NCI-H446 treated with DMSO at 0.1 percent for 48 hours (cell line): ENCODE measurements around the gene SIMC1.
"Not testable (repeated sequence)": the region's sequence is repeated elsewhere in the genome, so short reads cannot be mapped to it uniquely, and the experiment has no call there.

ENCODE experiments used
- DNase-seq: peaks from one replicate; lab custom pipeline; 2025; lab: John Stamatoyannopoulos, UW

Gene SIMC1

GRCh38 chr5:176237971-176238644 lies at the start of gene SIMC1:
Gene SIMC1, plus strand, starts transcription at chr5:176238424. Its CDS starts 85 bp downstream, at chr5:176238509.
- not testable (repeated sequence) for DNase-seq

DNA sequence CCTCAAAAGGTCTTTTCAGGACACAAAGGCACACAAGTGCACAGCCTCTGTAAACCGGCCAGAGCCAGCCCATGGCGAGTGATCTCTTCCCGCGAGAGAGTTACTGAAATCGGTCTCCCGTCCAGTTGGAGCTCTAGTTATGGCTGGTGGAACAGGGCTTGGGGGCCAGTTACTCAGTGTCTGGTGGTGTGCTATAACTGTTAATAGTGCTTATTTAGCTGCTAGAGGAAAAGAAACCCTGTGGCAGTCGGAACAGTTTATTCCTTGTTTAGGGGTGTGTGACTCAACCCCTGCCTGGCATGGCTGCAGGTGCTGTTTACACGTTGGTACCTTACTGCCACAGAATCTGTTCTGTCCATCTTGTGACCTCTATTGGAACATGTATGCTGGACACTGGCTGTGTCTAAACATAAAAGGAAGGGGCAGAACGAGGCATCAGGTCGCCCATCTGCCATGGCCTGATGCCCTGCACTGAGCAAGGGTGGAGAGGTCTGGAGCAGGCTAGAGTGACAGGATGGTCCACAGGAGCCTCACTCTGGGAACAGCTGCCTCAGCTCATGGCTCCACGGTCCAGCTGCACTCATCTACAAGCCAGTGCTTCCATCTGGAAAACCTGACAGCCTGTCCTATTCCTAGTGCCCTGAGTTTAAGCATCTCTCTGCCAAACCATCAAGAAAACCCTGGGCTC lies 49.6 kb upstream of the SIMC1 start:
- no peak for DNase-seq

DNA sequence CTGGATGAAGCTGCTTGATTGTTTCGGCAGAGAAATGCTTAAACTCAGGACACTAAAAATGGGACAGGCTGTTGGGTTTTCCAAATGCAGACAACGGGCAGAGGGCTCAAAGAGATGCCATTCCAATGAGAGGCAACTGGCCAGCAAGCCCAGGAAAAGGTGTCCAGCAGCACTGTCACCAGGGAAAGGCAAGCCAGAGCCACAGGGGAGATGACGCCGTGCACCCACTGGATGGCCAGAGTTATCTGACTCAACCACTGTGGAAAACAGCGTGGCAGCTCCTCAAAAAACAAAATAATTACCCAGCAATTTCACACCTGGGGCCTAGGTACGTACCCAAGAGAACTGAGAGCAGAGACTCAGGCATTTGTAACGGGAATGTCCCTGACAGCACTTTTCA lies 48.4 kb upstream of the SIMC1 start:
- no peak for DNase-seq

- no peak for DNase-seq
Measured at GRCh38 chr5:176190886-176191755, 47.1 kb upstream of the SIMC1 start.

DNA sequence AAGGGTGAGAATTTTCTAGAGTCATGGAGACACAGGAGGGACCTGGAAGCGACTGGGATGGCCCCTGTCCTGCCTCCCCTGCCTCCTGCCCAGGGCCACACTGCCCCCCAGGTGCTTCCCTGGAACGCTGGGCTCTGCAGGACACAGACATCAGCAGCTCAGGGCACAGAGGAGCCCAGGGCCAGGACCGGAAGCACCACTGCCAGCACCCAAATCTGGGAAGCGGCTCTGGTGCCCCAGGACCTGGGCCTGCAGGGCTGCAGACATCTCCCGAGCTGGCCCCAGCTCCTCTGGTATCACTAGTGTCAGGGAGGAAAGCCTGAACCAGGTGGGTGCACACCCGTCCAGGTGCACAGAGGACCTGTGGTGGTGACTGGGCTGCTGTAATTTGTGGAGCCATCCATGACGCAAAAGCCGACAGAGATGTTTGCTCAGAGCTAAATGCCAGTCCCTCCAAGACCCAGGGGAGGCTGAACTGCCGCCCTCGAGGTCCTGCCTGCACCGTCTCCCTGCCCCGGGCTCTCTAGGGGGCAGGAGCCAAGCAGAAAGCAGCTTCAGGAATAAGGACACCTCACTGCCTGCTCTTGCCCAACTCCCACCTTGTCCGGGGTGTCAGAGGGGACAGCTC lies 46.0 kb upstream of the SIMC1 start:
- DNase-seq, result no peak

DNA sequence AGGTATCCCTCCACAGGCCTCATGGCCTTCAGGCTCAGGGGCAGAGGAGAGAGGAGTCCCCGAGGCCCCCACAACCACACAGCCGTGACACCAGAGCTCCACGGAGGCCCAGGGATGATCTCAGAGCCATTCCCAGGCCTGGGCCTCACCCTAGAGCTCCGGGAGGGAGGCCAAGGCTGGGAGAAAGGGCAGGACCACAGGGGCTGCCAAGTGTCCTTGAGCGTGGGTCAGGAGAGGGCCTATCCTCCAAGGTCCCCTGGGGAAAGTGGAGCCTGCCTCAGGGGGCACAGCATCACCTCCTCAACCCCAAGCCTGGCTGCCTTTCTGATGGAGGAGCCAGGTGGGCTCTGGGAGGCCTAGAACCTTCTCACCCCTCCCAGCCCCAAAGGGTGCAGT lies 45.5 kb upstream of the SIMC1 start:
- not testable (repeated sequence) for DNase-seq

GRCh38 chr5:176193636-176194035 lies 44.6 kb upstream of the SIMC1 start:
- not testable (repeated sequence) for DNase-seq

DNA sequence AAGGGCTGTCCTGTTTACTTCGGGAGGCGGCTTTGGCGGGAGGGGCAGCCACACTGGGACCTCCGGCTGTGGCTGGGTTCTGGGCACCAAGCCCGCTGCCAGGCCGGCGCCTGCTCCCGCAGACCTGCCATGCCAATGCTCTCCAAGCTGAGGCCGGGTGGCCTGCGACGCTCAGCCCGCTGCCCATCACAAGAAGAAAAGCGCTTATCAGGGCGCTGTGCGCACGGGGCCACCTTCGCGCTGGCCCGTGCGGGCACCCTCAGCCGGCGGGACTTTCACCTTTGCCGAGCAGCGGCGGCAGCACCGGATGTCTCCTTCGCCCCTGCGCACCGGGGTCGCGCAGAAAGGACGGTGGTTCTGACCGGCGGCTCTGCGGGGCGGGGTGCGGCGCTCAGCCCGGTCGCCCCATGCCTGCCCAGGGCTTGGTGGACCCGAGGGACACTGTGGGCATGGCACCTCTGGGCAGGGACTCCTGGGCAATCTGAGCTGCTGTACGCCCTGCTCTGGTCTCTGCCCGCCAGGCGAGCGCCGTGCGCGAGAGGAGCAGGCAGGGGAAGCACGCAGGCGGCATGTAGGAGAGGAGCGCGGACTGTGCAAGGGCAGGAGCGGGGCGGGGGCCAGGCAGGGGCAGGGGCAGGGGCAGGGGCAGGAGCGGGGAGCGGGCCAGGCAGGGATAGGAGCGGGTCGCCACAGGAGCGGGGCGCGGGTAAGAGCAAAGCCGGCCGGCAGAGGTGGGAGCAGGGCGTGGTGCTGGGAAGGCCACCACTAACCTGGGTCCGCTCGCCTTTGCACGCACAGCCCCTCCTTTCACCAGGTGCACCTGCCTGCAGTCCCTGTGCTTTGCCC lies 43.8 kb upstream of the SIMC1 start:
- DNase-seq, result not testable (repeated sequence)

- DNase-seq, result not testable (repeated sequence)
Measured at GRCh38 chr5:176195084-176195413, 43.2 kb upstream of the SIMC1 start.

GRCh38 chr5:176195487-176196207 lies 42.6 kb upstream of the SIMC1 start:
- not testable (repeated sequence) for DNase-seq

- not testable (repeated sequence) for DNase-seq
Measured at GRCh38 chr5:176196781-176197180, 41.4 kb upstream of the SIMC1 start.

- DNase-seq, result not testable (repeated sequence)
Measured at GRCh38 chr5:176197234-176197858, 40.9 kb upstream of the SIMC1 start.

GRCh38 chr5:176198299-176198698 lies 39.9 kb upstream of the SIMC1 start:
- DNase-seq, result not testable (repeated sequence)

GRCh38 chr5:176198991-176199733 lies 39.1 kb upstream of the SIMC1 start:
- not testable (repeated sequence) for DNase-seq

GRCh38 chr5:176199803-176200399 lies 38.3 kb upstream of the SIMC1 start:
- DNase-seq, result not testable (repeated sequence)

DNA sequence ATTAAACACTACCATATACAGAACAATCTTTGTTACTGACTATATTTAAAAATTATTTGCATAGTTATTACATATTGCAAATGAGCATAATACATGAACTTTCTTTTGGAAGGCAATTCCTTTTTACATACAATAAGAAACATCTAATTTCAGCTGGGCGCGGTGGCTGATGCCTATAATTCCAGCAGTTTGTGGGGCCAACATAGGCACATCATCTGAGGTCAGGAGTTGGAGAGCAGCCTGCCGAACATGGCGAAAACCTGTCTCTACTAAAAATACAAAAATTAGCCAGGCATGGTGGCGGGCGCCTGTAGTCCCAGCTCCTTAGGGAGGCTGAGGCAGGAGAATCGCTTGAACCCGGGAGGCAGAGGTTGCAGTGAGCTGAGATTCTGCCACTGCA lies 36.4 kb upstream of the SIMC1 start:
- DNase-seq, result no peak

DNA sequence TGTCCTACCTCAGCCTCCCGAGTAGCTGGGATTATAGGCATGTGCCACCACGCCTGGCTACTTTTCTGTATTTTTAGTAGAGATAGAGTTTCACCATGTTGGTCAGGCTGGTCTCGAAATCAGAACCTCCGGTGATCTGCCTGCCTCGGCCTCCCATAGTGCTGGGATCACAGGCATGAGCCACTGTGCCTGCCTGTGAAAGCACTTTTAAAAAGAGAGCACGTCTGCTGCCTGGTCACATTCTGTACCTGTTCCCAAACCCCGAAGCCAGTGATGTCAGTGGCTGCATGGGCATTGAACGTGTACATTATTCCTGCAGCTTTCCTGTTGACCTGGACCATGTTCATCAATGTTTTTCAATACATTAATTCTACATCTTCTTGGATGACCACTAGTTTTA lies 35.1 kb upstream of the SIMC1 start:
- no peak for DNase-seq

DNA sequence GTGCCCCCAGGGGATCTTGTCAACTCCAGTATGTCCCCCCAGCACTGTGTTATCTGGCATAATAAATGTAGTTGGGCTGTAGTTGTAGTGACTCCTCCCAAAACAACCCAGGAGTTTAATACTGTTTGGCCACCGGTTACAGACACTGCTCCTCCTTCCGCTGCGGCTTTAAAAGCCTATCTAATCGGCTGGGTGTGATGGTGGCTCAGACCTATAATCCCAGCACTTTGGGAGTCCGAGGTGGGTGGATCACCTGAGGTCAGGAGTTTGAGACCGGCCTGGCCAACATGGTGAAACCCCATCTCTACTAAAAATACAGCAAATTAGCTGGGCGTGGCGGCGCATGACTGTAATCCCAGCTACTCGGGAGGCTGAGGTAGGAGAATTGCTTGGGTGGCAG lies 34.7 kb upstream of the SIMC1 start:
- not testable (repeated sequence) for DNase-seq

DNA sequence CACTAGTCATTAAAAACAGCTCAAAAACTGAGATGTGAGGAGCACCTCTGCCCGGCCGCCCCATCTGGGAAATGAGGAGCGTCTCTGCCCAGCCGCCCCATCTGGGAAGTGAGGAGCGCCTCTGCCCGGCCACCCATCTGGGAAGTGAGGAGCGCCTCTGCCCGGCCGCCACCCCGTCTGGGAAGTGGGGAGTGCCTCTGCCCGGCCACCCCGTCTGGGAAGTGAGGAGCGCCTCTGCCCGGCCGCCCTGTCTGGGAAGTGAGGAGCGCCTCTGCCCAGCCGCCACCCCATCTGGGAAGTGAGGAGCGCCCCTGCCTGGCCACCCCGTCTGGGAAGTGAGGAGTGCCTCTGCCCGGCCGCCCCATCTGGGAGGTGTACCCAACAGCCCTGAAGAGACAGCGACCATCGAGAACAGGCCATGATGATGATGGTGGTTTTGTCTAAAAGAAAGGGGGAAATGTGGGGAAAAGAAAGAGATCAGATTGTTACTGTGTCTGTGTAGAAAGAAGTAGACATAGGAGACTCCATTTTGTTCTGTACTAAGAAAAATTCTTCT lies 23.7 kb upstream of the SIMC1 start:
- DNase-seq, result not testable (repeated sequence)
